ENCODE measurements around the gene TSKS.

Gene TSKS

GRCh38 chr19:49801401-49801888 lies 38.3 kb upstream of the TSKS start:
- Mint-ChIP-seq H3K4me1 (ENCODE audit: low read depth) (no peaks in the 10 kb centered on the region), H3K4me3 (no peak overlapping the region), H3K27me3 (no peaks in the 10 kb centered on the region), H3K36me3 (ENCODE audit: low read depth) (peaks cover 24% of the 10 kb centered on the region), H3K27ac (no peak overlapping the region), H3K9me3 (no peaks in the 10 kb centered on the region)

DNA sequence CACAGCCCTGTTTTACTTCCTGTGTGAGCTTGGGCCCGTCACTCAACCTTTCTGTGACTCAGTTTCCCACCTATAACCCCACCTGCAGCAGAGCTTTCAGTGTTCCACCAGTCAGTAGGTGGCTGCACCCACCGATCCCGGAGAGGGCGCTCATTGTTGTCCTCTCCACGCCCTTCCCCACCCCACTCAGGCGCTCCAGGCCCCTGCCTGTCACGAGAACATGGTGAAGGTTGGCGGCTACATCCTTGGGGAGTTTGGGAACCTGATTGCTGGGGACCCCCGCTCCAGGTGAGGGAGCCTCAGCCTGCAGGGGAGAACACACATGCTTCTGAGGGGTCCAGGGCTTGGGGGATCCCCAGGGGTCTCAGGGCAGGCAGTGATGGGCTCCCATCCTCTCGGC lies 37.7 kb upstream of the TSKS start:
- peaks cover 23% of the 10 kb centered on the region for H3K36me3 Mint-ChIP-seq (ENCODE audit: low read depth)
- H3K27ac Mint-ChIP-seq = no peak overlapping the region
- no peak overlapping the region for H3K4me3 Mint-ChIP-seq
- H3K4me1 Mint-ChIP-seq (ENCODE audit: low read depth) = no peaks in the 10 kb centered on the region
- no peaks in the 10 kb centered on the region for H3K27me3 Mint-ChIP-seq
- H3K9me3 Mint-ChIP-seq = no peaks in the 10 kb centered on the region

DNA sequence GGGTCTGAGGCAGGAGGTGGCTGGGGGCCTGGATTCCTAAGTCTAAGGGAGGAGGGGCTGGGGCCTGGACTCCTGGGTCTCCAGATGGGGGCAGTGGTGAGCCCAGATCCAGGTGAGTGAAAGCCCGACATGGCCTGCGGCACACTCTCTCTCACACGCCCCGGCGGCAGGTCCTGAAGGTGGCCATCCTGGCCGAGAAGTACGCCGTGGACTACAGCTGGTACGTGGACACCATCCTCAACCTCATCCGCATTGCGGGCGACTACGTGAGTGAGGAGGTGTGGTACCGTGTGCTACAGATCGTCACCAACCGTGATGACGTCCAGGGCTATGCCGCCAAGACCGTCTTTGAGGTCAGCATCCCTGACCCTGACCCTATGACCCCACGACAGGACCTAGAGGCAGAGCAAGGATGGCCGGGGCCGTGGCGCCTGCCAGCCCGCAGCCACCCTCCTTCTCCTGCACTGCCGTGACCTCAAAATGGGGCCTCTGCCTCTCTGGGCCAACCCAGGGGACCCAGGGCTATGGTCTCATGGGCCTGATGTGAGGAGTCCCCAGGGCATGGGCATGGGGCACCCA lies 36.8 kb upstream of the TSKS start:
- Mint-ChIP-seq H3K4me3 (no peak overlapping the region), H3K9me3 (no peaks in the 10 kb centered on the region), H3K27ac (no peak overlapping the region), H3K4me1 (ENCODE audit: low read depth) (no peaks in the 10 kb centered on the region), H3K27me3 (no peaks in the 10 kb centered on the region), H3K36me3 (ENCODE audit: low read depth) (peaks cover 31% of the 10 kb centered on the region)

DNA sequence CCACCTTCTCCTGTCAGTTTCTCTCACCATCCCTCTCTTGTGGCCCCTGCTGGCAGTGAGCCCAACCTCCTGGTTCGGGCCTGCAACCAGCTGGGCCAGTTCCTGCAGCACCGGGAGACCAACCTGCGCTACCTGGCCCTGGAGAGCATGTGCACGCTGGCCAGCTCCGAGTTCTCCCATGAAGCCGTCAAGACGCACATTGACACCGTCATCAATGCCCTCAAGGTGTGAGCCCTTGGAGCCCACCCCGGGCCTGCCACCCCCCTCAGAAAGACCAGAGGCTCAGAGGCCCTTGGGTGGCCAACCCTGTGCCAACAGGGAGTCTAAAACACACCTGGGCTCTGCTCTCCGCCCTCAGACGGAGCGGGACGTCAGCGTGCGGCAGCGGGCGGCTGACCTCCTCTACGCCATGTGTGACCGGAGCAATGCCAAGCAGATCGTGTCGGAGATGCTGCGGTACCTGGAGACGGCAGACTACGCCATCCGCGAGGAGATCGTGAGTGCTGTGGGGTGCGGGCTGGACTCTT lies 36.2 kb upstream of the TSKS start:
- H3K36me3 Mint-ChIP-seq (ENCODE audit: low read depth) = peaks cover 37% of the 10 kb centered on the region
- H3K27ac Mint-ChIP-seq = no peak overlapping the region
- H3K27me3 Mint-ChIP-seq = no peaks in the 10 kb centered on the region

DNA sequence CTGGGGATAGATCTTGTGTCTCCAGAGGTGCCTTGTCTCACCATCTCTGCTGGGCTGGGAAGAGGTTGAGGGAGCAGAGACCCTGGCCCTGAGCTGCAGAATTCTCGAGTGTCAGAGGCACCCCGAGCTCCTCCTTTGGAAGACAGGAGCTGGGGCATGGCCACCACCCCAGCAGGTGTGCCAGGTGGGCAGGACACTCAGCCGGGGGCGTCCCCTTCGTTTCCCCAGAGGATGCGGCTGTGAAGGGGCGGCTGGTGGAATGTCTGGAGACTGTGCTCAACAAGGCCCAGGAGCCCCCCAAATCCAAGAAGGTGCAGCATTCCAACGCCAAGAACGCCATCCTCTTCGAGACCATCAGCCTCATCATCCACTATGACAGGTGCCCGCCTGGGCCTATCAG lies 35.5 kb upstream of the TSKS start:
- H3K27me3 Mint-ChIP-seq = no peaks in the 10 kb centered on the region
- no peaks in the 10 kb centered on the region for H3K9me3 Mint-ChIP-seq
- peaks cover 2% of the 10 kb centered on the region for H3K4me1 Mint-ChIP-seq (ENCODE audit: low read depth)
- H3K27ac Mint-ChIP-seq = no peak overlapping the region
- H3K4me3 Mint-ChIP-seq = no peak overlapping the region
- H3K36me3 Mint-ChIP-seq (ENCODE audit: low read depth) = peaks cover 37% of the 10 kb centered on the region

More for the DNA sequence above, 36.2 kb upstream of the TSKS start:
- no peak overlapping the region for H3K4me3 Mint-ChIP-seq
- no peaks in the 10 kb centered on the region for H3K4me1 Mint-ChIP-seq (ENCODE audit: low read depth)
- H3K9me3 Mint-ChIP-seq = no peaks in the 10 kb centered on the region

GRCh38 chr19:49795615-49796014 lies 32.5 kb upstream of the TSKS start:
- Mint-ChIP-seq H3K27ac (no peak overlapping the region), H3K9me3 (no peaks in the 10 kb centered on the region), H3K36me3 (ENCODE audit: low read depth) (peaks cover 34% of the 10 kb centered on the region), H3K4me1 (ENCODE audit: low read depth) (peaks cover 6% of the 10 kb centered on the region), H3K27me3 (no peaks in the 10 kb centered on the region), H3K4me3 (no peak overlapping the region)

DNA sequence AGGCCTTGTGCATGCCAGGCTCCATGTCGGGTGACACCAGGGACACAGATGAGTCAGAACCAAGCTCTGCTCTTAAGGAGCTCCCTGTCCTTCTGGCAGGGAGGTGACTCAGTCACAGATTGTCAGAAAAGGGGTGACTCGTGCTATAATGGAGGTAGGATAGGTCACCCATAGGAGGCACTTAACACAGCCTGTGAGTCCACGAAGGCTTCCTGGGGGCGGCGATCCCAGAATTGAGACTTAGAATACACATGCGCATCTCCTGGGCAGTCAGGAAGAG lies 30.4 kb upstream of the TSKS start:
- peak overlapping the region; percentile 85 for H3K27ac Mint-ChIP-seq
- H3K4me3 Mint-ChIP-seq = no peak overlapping the region
- peaks cover 6% of the 10 kb centered on the region for H3K4me1 Mint-ChIP-seq (ENCODE audit: low read depth)
- no peaks in the 10 kb centered on the region for H3K9me3 Mint-ChIP-seq
- no peaks in the 10 kb centered on the region for H3K27me3 Mint-ChIP-seq
- peaks cover 39% of the 10 kb centered on the region for H3K36me3 Mint-ChIP-seq (ENCODE audit: low read depth)

GRCh38 chr19:49792829-49793560 lies 29.9 kb upstream of the TSKS start:
- H3K4me3 Mint-ChIP-seq = no peak overlapping the region
- no peaks in the 10 kb centered on the region for H3K27me3 Mint-ChIP-seq
- peaks cover 6% of the 10 kb centered on the region for H3K4me1 Mint-ChIP-seq (ENCODE audit: low read depth)
- H3K27ac Mint-ChIP-seq = peak overlapping the region; percentile 85
- no peaks in the 10 kb centered on the region for H3K9me3 Mint-ChIP-seq
- peaks cover 44% of the 10 kb centered on the region for H3K36me3 Mint-ChIP-seq (ENCODE audit: low read depth)

DNA sequence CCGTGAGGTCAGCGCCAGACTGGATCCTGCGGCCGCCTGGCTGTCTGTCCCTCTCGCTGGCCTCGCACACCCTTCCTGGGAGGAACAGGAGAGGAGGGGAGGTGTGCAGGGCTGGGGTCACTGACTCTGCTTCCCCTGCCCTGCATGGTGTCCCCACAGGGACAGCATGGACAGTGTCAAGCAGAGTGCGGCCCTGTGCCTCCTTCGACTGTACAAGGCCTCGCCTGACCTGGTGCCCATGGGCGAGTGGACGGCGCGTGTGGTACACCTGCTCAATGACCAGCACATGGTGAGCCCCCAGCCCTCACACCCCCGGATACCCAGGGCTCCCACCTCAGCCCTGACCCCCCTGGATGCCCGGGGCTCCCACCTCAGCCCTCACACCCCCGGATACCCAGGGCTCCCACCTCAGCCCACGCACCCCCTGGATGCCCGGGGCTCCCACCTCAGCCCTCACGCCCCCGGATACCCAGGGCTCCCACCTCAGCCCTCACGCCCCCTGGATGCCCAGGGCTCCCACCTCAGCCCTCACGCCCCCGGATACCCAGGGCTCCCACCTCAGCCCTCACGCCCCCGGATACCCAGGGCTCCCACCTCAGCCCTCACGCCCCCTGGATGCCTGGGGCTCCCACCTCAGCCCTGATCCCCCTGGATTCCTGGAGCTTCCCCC lies 28.8 kb upstream of the TSKS start:
- H3K4me1 Mint-ChIP-seq (ENCODE audit: low read depth) = peaks cover 6% of the 10 kb centered on the region
- peaks cover 49% of the 10 kb centered on the region for H3K36me3 Mint-ChIP-seq (ENCODE audit: low read depth)
- H3K4me3 Mint-ChIP-seq = no peak overlapping the region
- H3K27ac Mint-ChIP-seq = no peak overlapping the region
- no peaks in the 10 kb centered on the region for H3K9me3 Mint-ChIP-seq
- no peaks in the 10 kb centered on the region for H3K27me3 Mint-ChIP-seq

GRCh38 chr19:49790866-49791265 lies 27.8 kb upstream of the TSKS start:
- Mint-ChIP-seq H3K36me3 (ENCODE audit: low read depth) (peaks cover 43% of the 10 kb centered on the region), H3K4me1 (ENCODE audit: low read depth) (peaks cover 6% of the 10 kb centered on the region), H3K4me3 (no peak overlapping the region), H3K27ac (no peak overlapping the region), H3K27me3 (no peaks in the 10 kb centered on the region), H3K9me3 (no peaks in the 10 kb centered on the region)

- Mint-ChIP-seq H3K27me3 (no peaks in the 10 kb centered on the region), H3K4me1 (ENCODE audit: low read depth) (peaks cover 6% of the 10 kb centered on the region), H3K9me3 (no peaks in the 10 kb centered on the region), H3K36me3 (ENCODE audit: low read depth) (peaks cover 37% of the 10 kb centered on the region), H3K27ac (no peak overlapping the region), H3K4me3 (no peak overlapping the region)
These were observed 25.8 kb upstream of the TSKS start for GRCh38 chr19:49788857-49789256.

DNA sequence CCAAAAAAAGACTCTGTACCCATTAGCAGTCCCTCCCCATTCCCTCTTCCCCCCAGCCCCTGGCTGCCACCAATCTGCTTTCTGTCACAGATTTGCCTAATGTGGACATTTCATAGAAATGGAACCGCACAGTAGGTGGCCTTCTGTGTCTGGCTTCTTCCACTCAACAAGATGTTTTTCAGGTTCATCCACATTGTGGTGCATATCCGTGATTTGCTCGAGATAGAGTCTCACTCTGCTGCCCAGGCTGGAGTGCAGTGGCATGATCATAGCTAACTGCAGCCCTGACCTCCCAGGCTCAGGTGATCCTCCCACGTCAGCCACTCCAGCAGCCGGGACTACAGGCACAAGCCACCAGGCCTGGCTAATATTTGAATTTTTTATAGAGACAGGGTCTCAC lies 24.6 kb upstream of the TSKS start:
- H3K4me1 Mint-ChIP-seq (ENCODE audit: low read depth) = no peaks in the 10 kb centered on the region
- no peaks in the 10 kb centered on the region for H3K27me3 Mint-ChIP-seq
- peaks cover 41% of the 10 kb centered on the region for H3K36me3 Mint-ChIP-seq (ENCODE audit: low read depth)
- H3K9me3 Mint-ChIP-seq = no peaks in the 10 kb centered on the region
- no peak overlapping the region for H3K27ac Mint-ChIP-seq
- H3K4me3 Mint-ChIP-seq = no peak overlapping the region

DNA sequence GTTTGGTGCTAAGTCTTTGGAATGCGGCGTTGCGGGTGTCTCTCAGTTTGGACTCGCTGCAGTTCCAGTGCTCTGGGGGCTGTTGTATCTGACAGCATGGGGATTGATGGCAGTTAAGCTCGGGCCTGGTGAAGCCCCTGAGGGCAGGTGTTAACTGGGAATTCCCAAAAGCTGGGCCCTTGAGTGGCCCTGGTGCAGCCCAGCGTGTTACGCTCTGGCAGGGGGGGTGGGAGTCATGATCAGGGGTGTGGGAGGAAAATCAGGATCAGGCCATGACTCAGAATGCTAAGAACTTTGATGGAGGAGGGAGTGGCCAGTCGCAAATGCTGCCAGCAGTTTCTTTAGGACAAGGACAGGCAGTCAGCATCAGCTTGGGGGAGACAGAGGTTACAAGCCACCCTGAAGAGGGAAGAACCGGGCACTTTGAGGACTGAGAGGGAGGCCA lies 23.3 kb upstream of the TSKS start:
- H3K9me3 Mint-ChIP-seq = no peaks in the 10 kb centered on the region
- H3K36me3 Mint-ChIP-seq (ENCODE audit: low read depth) = peaks cover 39% of the 10 kb centered on the region
- no peak overlapping the region for H3K27ac Mint-ChIP-seq
- H3K4me1 Mint-ChIP-seq (ENCODE audit: low read depth) = no peaks in the 10 kb centered on the region
- no peak overlapping the region for H3K4me3 Mint-ChIP-seq
- H3K27me3 Mint-ChIP-seq = no peaks in the 10 kb centered on the region

DNA sequence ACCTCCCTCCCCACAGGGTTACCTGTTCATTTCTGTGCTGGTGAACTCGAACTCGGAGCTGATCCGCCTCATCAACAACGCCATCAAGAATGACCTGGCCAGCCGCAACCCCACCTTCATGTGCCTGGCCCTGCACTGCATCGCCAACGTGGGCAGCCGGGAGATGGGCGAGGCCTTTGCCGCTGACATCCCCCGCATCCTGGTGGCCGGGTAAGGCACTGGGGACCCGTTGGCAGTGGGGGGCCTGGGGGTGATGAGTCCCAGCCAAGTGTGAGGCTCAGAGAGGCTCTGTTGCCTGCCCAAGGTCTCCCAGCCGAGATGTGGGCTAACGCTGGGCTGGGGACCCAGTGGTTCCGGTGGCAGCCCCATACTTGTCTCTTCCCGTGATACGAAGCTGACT lies 19.4 kb upstream of the TSKS start:
- Mint-ChIP-seq H3K4me1 (ENCODE audit: low read depth) (peaks cover 5% of the 10 kb centered on the region), H3K27ac (no peak overlapping the region), H3K4me3 (no peak overlapping the region), H3K36me3 (ENCODE audit: low read depth) (peaks cover 23% of the 10 kb centered on the region), H3K27me3 (no peaks in the 10 kb centered on the region), H3K9me3 (no peaks in the 10 kb centered on the region)

GRCh38 chr19:49781394-49781793 lies 18.3 kb upstream of the TSKS start:
- peaks cover 5% of the 10 kb centered on the region for H3K4me1 Mint-ChIP-seq (ENCODE audit: low read depth)
- peaks cover 22% of the 10 kb centered on the region for H3K36me3 Mint-ChIP-seq (ENCODE audit: low read depth)
- no peaks in the 10 kb centered on the region for H3K27me3 Mint-ChIP-seq
- H3K4me3 Mint-ChIP-seq = no peak overlapping the region
- H3K9me3 Mint-ChIP-seq = no peaks in the 10 kb centered on the region
- H3K27ac Mint-ChIP-seq = no peak overlapping the region

Data from stimulated activated naive CD8-positive, alpha-beta T cell treated with anti-CD3 and anti-CD28 coated beads, Interleukin-15, Interleukin-2, amounts not matched to agents 100 ng/mL and 50 ng/mL, for 24 hours (primary cell).